Activated CD4-positive, alpha-beta T cell treated with anti-CD3 and anti-CD28 coated beads, Interleukin-2, amount 50 U/mL, for 1 hour (primary cell): ENCODE results near the gene GP1BA.

Experiments
- DNase-seq: peaks from one replicate; pipeline ENCODE4 v3.0.0-alpha.2; 2020

Gene GP1BA

GRCh38 chr17:4931963-4932362, at the start of gene GP1BA:
TSS of gene GP1BA (plus strand) at chr17:4932277. CDS start at chr17:4932605, 328 bp downstream.
- no peak for DNase-seq

- DNase-seq = no peak
These were observed 47.6 kb upstream of the GP1BA start for GRCh38 chr17:4884489-4884888.

- DNase-seq = no peak
These were observed 45.2 kb upstream of the GP1BA start for GRCh38 chr17:4886830-4887229.

- DNase-seq = no peak
These were observed 44.5 kb upstream of the GP1BA start for GRCh38 chr17:4887581-4887980.

GRCh38 chr17:4891411-4892410, 40.4 kb upstream of the GP1BA start:
- no peak for DNase-seq

- no peak for DNase-seq
These were observed 39.4 kb upstream of the GP1BA start for GRCh38 chr17:4892499-4893221.

- no peak for DNase-seq
These were observed 38.8 kb upstream of the GP1BA start for GRCh38 chr17:4893272-4893671.

GRCh38 chr17:4893721-4894560, 38.1 kb upstream of the GP1BA start:
- no peak for DNase-seq

GRCh38 chr17:4895121-4895520, 37.0 kb upstream of the GP1BA start:
- no peak for DNase-seq

- DNase-seq = no peak
These were observed 36.3 kb upstream of the GP1BA start for GRCh38 chr17:4895657-4896331.

- no peak for DNase-seq
These were observed 35.5 kb upstream of the GP1BA start for GRCh38 chr17:4896332-4897197.

- DNase-seq = no peak
These were observed 34.8 kb upstream of the GP1BA start for GRCh38 chr17:4897198-4897687.

GRCh38 chr17:4897785-4898184, 34.3 kb upstream of the GP1BA start:
- no peak for DNase-seq

- DNase-seq = no peak
These were observed 33.7 kb upstream of the GP1BA start for GRCh38 chr17:4898351-4898750.

- no peak for DNase-seq
These were observed 33.1 kb upstream of the GP1BA start for GRCh38 chr17:4898927-4899326.

- DNase-seq = peak; percentile 94
These were observed 32.5 kb upstream of the GP1BA start, which contains the start of gene C17orf107 for GRCh38 chr17:4899341-4900230. TSS of gene C17orf107 (plus strand) at chr17:4899536. CDS start at chr17:4899763, 227 bp downstream.

- DNase-seq = peak; percentile 55
These were observed 31.6 kb upstream of the GP1BA start for GRCh38 chr17:4900231-4901107.

- no peak for DNase-seq
These were observed 30.9 kb upstream of the GP1BA start for GRCh38 chr17:4901108-4901647.
